DOHH2 (cell line): ENCODE results near the gene SKAP2.

ENCODE experiments used
- EZH2phosphoT487 ChIP-seq: fragments of 200-600 bp; sonication (generic); IDR thresholded peaks from 2 replicates; pipeline ENCODE4 v1.6.1; 2017; ENCODE audit warnings: borderline replicate concordance, mild to moderate bottlenecking, antibody characterized with exemption, low read length, moderate library complexity, mixed read lengths
- TF ChIP-seq, protein P1 (sequence below): fragments of 200-600 bp; sonication (generic); IDR thresholded peaks from one replicate; pipeline ENCODE4 v1.5.1; 2014; ENCODE audit warnings: antibody characterized with exemption, mild to moderate bottlenecking, low read depth, low read length; ENCODE audit not compliant: poor library complexity, severe bottlenecking

DNA sequence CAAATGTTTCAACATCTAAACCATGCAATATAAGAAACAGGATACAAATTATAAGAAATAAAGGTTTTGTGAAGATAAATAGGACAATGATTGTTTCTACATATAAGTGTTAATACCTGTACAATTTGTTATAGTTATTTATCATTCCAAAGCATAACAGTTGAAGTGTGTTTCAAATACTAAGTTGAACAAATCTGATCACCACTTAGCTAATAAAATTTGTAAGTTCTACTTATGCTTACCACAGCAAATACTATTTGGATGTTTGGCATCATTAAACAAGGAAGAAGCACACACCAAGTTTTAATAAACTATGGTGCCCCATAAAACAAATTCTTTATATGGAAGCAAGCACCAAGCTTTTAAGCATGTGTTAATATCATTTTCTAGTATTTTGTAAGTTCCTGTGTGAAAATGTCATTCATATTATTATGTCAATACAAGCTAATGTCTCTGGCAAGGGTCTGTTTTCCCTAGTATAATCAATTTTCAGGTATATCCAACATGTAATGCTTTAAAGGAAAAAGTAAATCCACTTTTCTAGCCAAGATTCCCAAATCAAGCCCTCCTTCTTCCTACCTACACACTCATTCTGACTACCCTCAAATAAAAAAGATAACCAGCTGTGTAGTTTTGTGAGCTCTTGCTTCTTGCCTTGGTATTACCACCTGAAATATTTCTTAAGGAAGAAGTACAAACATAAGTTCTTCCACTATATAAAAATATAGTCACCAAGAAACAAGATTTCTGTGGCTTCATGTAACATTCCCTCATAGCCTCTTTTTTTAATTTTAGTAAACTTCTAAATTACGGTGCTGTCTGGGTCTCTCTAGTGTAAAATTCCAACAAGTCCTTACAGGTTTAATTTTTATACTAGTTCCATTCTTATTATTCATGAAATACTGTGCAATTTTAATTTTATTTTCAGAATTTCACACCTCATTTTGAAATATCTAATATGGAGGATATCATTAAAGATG is 9.2 kb downstream of the SKAP2 start:
- TF ChIP-seq, protein P1, sequence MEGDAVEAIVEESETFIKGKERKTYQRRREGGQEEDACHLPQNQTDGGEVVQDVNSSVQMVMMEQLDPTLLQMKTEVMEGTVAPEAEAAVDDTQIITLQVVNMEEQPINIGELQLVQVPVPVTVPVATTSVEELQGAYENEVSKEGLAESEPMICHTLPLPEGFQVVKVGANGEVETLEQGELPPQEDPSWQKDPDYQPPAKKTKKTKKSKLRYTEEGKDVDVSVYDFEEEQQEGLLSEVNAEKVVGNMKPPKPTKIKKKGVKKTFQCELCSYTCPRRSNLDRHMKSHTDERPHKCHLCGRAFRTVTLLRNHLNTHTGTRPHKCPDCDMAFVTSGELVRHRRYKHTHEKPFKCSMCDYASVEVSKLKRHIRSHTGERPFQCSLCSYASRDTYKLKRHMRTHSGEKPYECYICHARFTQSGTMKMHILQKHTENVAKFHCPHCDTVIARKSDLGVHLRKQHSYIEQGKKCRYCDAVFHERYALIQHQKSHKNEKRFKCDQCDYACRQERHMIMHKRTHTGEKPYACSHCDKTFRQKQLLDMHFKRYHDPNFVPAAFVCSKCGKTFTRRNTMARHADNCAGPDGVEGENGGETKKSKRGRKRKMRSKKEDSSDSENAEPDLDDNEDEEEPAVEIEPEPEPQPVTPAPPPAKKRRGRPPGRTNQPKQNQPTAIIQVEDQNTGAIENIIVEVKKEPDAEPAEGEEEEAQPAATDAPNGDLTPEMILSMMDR: no peak
- no peak for TF ChIP-seq EZH2phosphoT487
